Endometrium (tissue), 2 donors: ENCODE results near the gene ZKSCAN3.
"Not testable (repeated sequence)": the region's sequence is repeated elsewhere in the genome, so short reads cannot be mapped to it uniquely, and the experiment has no call there.

Source experiments
- FAIRE-seq: peaks from 2 replicates; lab custom pipeline; 2012; peaks lifted over from hg19 to GRCh38; lab: Jason Lieb, UNC
- donor health status: control.
- donor health status: control.

The ZKSCAN3 gene

DNA sequence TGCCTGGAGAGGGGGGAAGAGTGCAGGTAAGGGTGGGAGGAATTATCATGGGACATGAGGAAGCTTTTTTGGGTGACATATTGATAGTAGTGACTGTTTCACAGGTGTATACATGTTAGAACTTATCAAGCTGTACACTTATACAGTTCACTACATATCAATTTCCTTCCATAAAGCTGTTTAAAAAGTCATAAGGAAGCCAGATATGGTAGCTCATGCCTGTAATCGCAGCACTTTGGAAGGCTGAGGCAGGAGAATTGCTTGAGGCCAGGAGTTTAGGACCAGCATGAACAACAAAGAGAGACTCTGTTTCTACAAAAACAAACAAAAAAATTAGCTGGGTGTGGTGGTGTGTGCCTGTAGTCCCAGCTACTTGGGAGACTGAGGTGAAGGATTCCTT is 28.1 kb downstream of the ZKSCAN3 start:
- FAIRE-seq, result no peak

- no peak for FAIRE-seq
Measured at GRCh38 chr6:28378644-28379043, 28.9 kb downstream of the ZKSCAN3 start.

- FAIRE-seq, result no peak
Measured at GRCh38 chr6:28380381-28380780, 30.6 kb downstream of the ZKSCAN3 start.

DNA sequence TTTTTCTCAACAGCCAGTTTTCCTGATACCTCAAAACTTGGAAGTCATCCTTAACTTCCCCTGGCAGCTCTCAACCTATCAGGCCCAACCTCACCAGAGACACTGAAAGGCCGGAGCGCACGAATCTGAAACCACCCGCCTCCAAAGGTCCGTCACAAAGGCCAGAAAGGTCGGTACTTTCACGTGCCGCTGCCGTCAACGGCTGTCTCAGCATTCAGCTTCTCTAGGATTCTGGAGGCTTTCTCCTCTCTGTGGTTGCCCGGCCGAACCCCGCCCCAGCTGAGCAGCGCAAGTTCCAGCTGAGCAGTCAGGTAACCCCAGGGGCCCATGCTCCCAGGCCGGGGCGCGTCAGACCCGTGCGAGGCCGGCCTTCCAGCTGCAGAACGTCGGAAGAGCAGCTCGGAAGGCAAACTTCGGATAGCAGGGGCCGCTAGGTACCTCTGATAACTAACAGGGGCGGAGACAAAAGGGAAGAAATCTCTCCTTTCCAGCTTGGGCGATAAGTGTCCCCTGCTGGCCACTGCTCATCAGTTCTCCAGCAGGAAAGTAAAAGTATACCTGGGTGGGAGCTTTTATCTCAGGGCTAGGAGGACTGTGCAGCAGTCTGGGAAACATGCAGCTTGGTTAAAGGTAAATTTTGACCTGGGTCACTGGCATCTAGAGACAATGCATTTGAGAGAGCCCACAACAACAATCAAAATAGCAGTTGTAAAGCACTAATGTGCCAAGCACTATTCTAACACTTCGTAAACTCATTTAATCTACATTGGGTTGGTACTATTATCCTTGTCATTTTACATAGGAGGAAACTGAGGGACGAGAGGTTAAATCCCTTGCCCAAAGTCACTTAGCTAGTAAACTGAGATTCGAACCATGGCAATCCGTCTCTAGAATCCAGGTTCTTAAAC is 33.7 kb downstream of the ZKSCAN3 start:
- no peak for FAIRE-seq

- no peak for FAIRE-seq
Measured at GRCh38 chr6:28384143-28384533, 34.4 kb downstream of the ZKSCAN3 start.

DNA sequence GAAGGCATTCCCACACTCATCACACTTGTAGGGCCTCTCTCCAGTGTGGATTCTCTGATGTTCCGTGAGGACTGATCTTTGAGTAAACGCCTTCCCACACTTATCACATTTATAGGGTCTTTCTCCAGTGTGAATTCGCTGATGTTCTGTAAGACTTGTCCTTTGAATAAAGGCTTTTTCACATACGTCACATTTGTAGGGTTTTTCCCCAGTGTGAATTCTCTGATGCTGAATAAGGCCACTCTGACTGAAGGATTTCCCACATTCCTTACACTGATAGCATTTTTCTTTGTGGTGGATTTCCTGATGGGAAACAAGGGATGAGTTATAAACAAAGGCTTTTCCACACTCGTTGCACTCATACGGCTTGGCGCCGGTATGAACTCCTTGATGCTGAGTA is 40.9 kb downstream of the ZKSCAN3 start:
- FAIRE-seq, result no peak

- no peak for FAIRE-seq
Measured at GRCh38 chr6:28393912-28394662, 44.3 kb downstream of the ZKSCAN3 start.

DNA sequence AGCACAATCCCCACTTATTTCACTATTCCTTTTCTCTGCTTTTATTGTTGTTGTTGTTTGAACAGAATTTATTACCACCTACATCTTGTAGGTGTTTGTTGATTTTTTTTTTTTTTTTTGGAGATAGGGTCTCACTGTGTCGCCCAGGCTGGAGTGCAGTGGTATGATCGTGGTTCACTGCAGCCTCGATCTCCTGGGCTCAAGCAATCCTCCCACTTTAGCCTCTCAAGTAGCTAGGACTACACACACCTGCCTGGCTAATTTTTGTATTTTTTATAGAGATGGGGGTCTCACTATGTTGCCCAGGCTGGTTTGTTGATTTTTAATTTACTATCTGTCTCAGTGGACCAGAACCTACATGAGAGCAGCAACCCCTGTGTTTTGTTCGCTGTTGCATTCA is 46.2 kb downstream of the ZKSCAN3 start:
- FAIRE-seq, result no peak

GRCh38 chr6:28399350-28400121 is 49.8 kb downstream of the ZKSCAN3 start, which contains the start of gene ZSCAN12:
Gene ZSCAN12, minus strand, starts transcription at chr6:28399747. Its CDS starts 1,342 bp downstream, at chr6:28398405.
- no peak for FAIRE-seq

- FAIRE-seq, result no peak
Measured at GRCh38 chr6:28400122-28400451, 50.3 kb downstream of the ZKSCAN3 start.

DNA sequence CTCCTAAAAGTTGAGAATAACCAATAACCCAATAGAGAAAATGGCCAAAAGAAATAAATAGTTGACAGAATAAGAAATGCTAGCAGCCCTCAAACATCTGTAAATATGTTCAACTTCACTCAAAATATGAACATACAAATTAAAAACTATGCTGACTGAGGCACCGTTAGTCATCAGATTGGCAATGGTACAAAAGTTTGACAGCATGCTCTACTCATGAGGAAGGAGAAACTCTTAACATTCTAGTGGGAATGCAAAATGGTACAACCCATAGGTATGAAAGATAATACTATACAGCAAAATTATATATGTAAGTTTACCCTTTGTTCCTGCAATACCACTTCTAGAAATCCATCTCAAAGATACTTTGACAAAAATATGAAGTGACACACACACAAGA is 51.4 kb downstream of the ZKSCAN3 start:
- no peak for FAIRE-seq

DNA sequence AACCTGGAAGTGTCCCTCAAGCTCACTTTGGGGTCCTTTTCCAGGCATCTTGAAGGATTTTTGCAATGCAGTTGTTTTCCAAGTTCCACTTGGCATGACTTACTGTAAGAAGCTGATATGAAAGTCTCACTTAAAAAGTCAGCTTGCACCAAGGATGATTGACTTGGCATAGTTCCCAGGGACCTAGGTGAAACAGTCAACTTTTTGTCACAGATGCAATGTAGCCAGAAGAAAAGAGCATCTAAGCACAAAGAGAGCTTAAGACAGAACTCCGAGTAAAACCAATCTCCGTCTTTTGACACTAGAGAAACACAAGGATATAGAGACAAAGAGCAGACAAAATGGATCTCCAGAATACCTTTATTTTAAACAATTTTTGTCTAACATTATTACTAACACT is 52.5 kb downstream of the ZKSCAN3 start:
- no peak for FAIRE-seq

- not testable (repeated sequence) for FAIRE-seq
Measured at GRCh38 chr6:28403923-28404322, 54.2 kb downstream of the ZKSCAN3 start.

DNA sequence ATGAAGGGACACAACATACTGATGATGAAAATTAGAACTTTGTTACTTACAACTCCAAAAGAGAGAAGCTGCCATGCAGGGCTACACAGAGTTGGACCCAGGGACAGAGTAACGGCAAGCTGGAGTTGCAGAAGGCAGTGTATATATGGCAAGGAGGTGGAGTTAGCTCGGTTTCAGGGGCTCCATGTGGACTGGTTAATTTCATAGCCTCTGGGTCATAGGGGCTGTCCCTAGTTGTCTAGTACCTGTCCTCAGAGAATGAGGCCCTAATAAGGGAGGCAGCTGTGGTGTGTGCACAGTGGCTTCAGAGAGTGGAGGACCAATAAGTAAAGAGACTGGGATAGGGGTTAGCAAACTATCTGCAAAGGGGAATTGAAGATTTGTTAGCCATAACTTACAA is 57.7 kb downstream of the ZKSCAN3 start:
- FAIRE-seq, result no peak

DNA sequence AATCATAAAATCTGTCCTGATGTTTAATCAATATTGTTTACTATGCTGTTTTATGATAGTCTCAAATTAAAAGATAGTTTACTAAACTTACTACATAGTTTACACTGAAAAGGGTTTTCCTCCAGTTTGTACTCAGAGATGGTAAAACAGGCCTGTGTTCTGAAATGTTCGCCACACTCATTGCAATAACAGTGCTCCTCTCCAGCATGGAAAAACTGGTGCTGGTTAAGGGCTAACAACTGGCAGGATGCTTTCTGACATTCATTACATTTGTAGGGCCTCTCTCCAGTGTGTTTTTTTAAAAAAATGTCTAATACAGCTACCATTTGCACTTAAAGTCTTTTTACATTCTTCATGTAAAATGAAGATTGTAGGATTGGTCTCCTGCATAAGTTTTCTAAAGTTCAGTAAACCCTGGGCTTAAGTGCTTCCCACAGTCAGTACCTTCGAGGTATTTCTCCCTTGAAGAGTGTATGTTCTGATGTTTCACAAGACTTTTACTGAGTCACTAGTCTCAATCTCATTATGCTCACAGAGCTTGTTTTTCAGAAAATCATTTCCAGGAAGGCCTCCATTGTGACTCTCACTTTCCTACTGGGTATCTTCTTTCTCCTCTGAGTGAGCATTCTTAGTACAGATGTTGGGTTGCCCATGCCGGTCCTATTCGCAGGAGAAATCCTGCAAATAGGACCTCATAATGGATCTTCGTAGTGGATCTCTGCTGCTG is 58.5 kb downstream of the ZKSCAN3 start:
- FAIRE-seq, result no peak

GRCh38 chr6:28410767-28411166 is 61.0 kb downstream of the ZKSCAN3 start:
- no peak for FAIRE-seq

DNA sequence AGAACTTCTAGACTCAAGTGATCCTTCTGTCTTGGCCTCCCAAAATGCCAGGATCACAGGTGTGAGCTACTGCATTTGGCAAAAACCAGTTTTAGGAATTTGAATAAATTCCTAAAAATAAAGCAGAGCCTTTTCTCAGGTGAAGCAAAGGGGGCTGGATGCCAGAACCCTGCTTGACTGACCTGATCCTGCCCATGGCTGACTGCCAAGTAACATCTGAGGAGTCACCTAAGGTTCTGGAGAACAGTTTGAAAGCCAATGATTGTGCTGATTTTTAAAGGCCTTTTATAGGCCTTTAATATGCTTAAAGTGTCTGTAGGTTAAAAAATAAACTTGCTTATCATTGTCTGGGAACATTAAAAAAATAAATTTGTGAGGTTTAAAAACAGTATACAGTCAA is 63.9 kb downstream of the ZKSCAN3 start:
- FAIRE-seq, result no peak
